K562 (cell line): Measurements from ENCODE around the gene UNC45B. TPM values are rescaled to one million over a fixed set of nuclear protein-coding genes. Genes with fewer than 3 reads are reported as not detected.

ENCODE experiments used
- ATAC-seq: fragments of 200-7000 bp; cut with Tn5 transposase; 3 replicates; pipeline ENCODE4 v1.9.1; 2020; ENCODE audit warnings: moderate library complexity
- BruUV-seq: library from RNA; stranded (reverse); fragments of 400-500 nt; replicated peaks from 2 replicates; lab custom pipeline; 2021; lab: Mats Ljungman, UMichigan
- CTCF ChIA-PET: fragments of 300-600 bp; formaldehyde crosslinking; extraction: SDS; loops from one replicate; lab custom pipeline; 2021; ENCODE audit warnings: low intra/inter-chr PET ratio; lab: Yijun Ruan, JAX
- POLR2A ChIA-PET: fragments of 300-600, 350-650 bp; sonication (Branson Sonifier 250); formaldehyde crosslinking; extraction: SDS; loops from one replicate; lab custom pipeline; 2021; ENCODE audit warnings: antibody characterized with exemption, inconsistent platforms; lab: Yijun Ruan, JAX
- DNase-seq, 4 experiments: peaks; one replicate each; pipeline versions ENCODE4 v3.0.0 to v3.0.0-alpha.2; 2011 to 2018; ENCODE audit warnings: low spot score in 3 of 4, mixed read lengths in 3 of 4; ENCODE audit errors: extremely low read depth in 1 of 4
- FAIRE-seq: peaks from 2 replicates; lab custom pipeline; 2011; peaks lifted over from hg19 to GRCh38; lab: Jason Lieb, UNC
- H2AFZ ChIP-seq: 2 replicates; pipeline ENCODE4 v1.6.0; 2011; ENCODE audit warnings: low read depth, low read length, control low read depth, inconsistent platforms
- H3K27ac ChIP-seq: fragments of 200-600 bp; 3 replicates; pipeline ENCODE4 v1.8.0; 2011; ENCODE audit warnings: low read depth, mild to moderate bottlenecking, control low read depth, inconsistent platforms, low read length, moderate library complexity, mixed read lengths; ENCODE audit errors: extremely low read depth
- H3K27me3 ChIP-seq, 2 experiments: fragments of 300-600 bp in 1 of 2; 2 replicates in 1 of 2; 3 replicates in 1 of 2; pipeline versions ENCODE4 v1.6.0 to v1.8.0; 2011; ENCODE audit warnings: inconsistent platforms in 2 of 2, low read length in 2 of 2, mild to moderate bottlenecking in 1 of 2, mixed read lengths in 1 of 2, moderate library complexity in 1 of 2; ENCODE audit not compliant: control insufficient read depth in 2 of 2, insufficient read depth in 2 of 2
- H3K36me3 ChIP-seq: fragments of 300-600 bp; 3 replicates; pipeline ENCODE4 v1.8.0; 2011; ENCODE audit warnings: mild to moderate bottlenecking, low read length, inconsistent platforms; ENCODE audit not compliant: control insufficient read depth, insufficient read depth
- H3K4me1 ChIP-seq, 2 experiments: fragments of 200-600 bp in 1 of 2; replicated peaks in 1 of 2; 2 replicates in 1 of 2; 3 replicates in 1 of 2; pipeline versions ENCODE4 v1.5.1 to v1.8.0; 2011; ENCODE audit warnings: inconsistent platforms in 2 of 2, low read length in 2 of 2, mild to moderate bottlenecking in 1 of 2, mixed read lengths in 1 of 2, moderate library complexity in 1 of 2; ENCODE audit not compliant: control insufficient read depth in 2 of 2, insufficient read depth in 2 of 2
- H3K4me2 ChIP-seq: 2 replicates; pipeline ENCODE4 v1.6.1; 2011; ENCODE audit warnings: low read length, control low read depth, inconsistent platforms, mixed read lengths; ENCODE audit not compliant: insufficient read depth
- H3K4me3 ChIP-seq: fragments of 200-600 bp; sonication (generic), shearing (Covaris generic); 2 replicates; pipeline ENCODE4 v1.5.1; 2016; ENCODE audit warnings: control low read depth, inconsistent platforms
- H3K79me2 ChIP-seq: fragments of 200-600 bp; 3 replicates; pipeline ENCODE4 v1.8.0; 2011; ENCODE audit warnings: low read length, inconsistent platforms; ENCODE audit not compliant: control insufficient read depth, insufficient read depth
- H3K9ac ChIP-seq, 2 experiments: 2 replicates each; pipeline versions ENCODE4 v1.6.0 to v1.6.1; 2011; ENCODE audit warnings: low read depth in 2 of 2, low read length in 2 of 2, control low read depth in 1 of 2, inconsistent platforms in 1 of 2, mild to moderate bottlenecking in 1 of 2, mixed read lengths in 1 of 2; ENCODE audit not compliant: insufficient read depth in 1 of 2
- H3K9me1 ChIP-seq: one replicate; pipeline ENCODE4 v1.6.0; 2011; ENCODE audit warnings: inconsistent platforms, mild to moderate bottlenecking, low read length, moderate library complexity; ENCODE audit not compliant: control insufficient read depth, insufficient read depth
- H3K9me3 ChIP-seq: replicated peaks from 2 replicates; pipeline ENCODE4 v1.5.1; 2011; ENCODE audit warnings: low read depth, low read length, inconsistent platforms; ENCODE audit not compliant: control insufficient read depth, insufficient read depth
- H4K20me1 ChIP-seq: replicated peaks from 2 replicates; pipeline ENCODE4 v1.6.1; 2011; ENCODE audit warnings: low read length, inconsistent platforms, mixed read lengths; ENCODE audit not compliant: control insufficient read depth, insufficient read depth
- BRCA1 ChIP-seq, 2 experiments: fragments of 450-650 bp in 1 of 2; sonication (generic) in 1 of 2; formaldehyde crosslinking in 1 of 2; IDR thresholded peaks; 2 replicates each; pipeline versions ENCODE4 v1.5.0 to v1.6.1; 2017 to 2020; ENCODE audit warnings: mild to moderate bottlenecking in 1 of 2, missing genetic modification reagents in 1 of 2
- CLOCK ChIP-seq: fragments of 250-450 bp; sonication (Bioruptor Pico); IDR thresholded peaks from 2 replicates; pipeline ENCODE4 v1.4.0; 2020; ENCODE audit warnings: mild to moderate bottlenecking, moderate library complexity, borderline replicate concordance
- COPS2 ChIP-seq: fragments of 450-650 bp; conservative IDR thresholded peaks from 2 replicates; pipeline ENCODE4 v1.6.1; 2016; ENCODE audit warnings: mild to moderate bottlenecking, moderate library complexity
- ETS1 ChIP-seq: conservative IDR thresholded peaks from 2 replicates; pipeline ENCODE4 v1.6.1; 2011; ENCODE audit warnings: low read depth, mild to moderate bottlenecking, low read length; ENCODE audit not compliant: control insufficient read depth
- HMBOX1 ChIP-seq: sonication (generic); IDR thresholded peaks from 2 replicates; pipeline ENCODE4 v1.6.1; 2016
- KAT7 ChIP-seq: sonication (generic); formaldehyde crosslinking; IDR thresholded peaks from 2 replicates; pipeline ENCODE4 v1.8.0; 2022; ENCODE audit warnings: missing genetic modification reagents, mild to moderate bottlenecking, borderline replicate concordance
- NFATC3 ChIP-seq: fragments of 450-650 bp; IDR thresholded peaks from 2 replicates; pipeline ENCODE4 v1.6.1; 2017; ENCODE audit warnings: mild to moderate bottlenecking
- RFX5 ChIP-seq: IDR thresholded peaks from 2 replicates; pipeline ENCODE4 v1.6.1; 2011; ENCODE audit warnings: low read depth, mild to moderate bottlenecking, improper control_type of control experiment, low read length
- SAP30 ChIP-seq: fragments of 200-600 bp; sonication (generic); IDR thresholded peaks from 2 replicates; pipeline ENCODE4 v1.6.1; 2012; ENCODE audit warnings: borderline replicate concordance, low read depth, mild to moderate bottlenecking, moderate library complexity, low read length, control low read depth, inconsistent platforms; ENCODE audit not compliant: insufficient read depth, poor library complexity, severe bottlenecking
- TARDBP ChIP-seq: fragments of 450-650 bp; IDR thresholded peaks from 2 replicates; pipeline ENCODE4 v1.6.1; 2016
- TBP ChIP-seq: optimal IDR thresholded peaks from 2 replicates; pipeline ENCODE3; 2011; ENCODE audit warnings: low read depth, low read length, improper control_type of control experiment
- ZNF253 ChIP-seq: fragments of 250-450 bp; sonication (Bioruptor Pico); conservative IDR thresholded peaks from 2 replicates; pipeline ENCODE4 v1.6.1; 2021; ENCODE audit warnings: mild to moderate bottlenecking
- ZNF3 ChIP-seq: fragments of 250-450 bp; sonication (Bioruptor Pico); IDR thresholded peaks from 2 replicates; pipeline ENCODE4 v1.5.0; 2021; ENCODE audit warnings: mild to moderate bottlenecking, moderate library complexity
- WGBS: fragments of 100-300 bp; shearing (Covaris generic); methylation state at CpG from one replicate; pipeline ENCODE4 v1.1.6; 2016; ENCODE audit warnings: low coverage, mixed read lengths; ENCODE audit not compliant: insufficient coverage; ENCODE audit errors: missing lambda C conversion rate; 5-methylcytosine and 5-hydroxymethylcytosine counted together
- in situ Hi-C: fragments of 300-500 bp; cut with MboI; formaldehyde crosslinking; loops from 4 replicates; pipeline ENCODE4 v1.15.0; 2018; ENCODE audit warnings: inconsistent platforms, mixed read lengths
- intact Hi-C: fragments of 100-400 bp; cut with micrococcal nuclease; formaldehyde crosslinking; loops from 2 replicates; pipeline ENCODE4 v1.14.2; 2022
- polyA plus RNA-seq, 8 experiments: library from polyadenylated mRNA; depleted of rRNA in 4 of 8; stranded (reverse) in 5 of 8; unstranded in 3 of 8; fragments of >200 nt; fragmentation: Nextera tagmentation in 2 of 8; fragmentation: Illumina TruSeq in 1 of 8; extraction: Ambion mirVana in 2 of 8; extraction: Trizol in 1 of 8; gene quantifications; 2 replicates each; pipeline versions ENCODE4 v1.2.1 to v1.2.3, GENCODE V29; 2011 to 2014; ENCODE audit warnings: inconsistent platforms in 1 of 8, missing spikeins in 1 of 8
- total RNA-seq, 7 experiments: library from RNA; depleted of rRNA in 6 of 7; stranded (reverse); fragments of >200 nt in 6 of 7; fragmentation: Illumina TruSeq in 2 of 7; extraction: Trizol in 2 of 7; gene quantifications; 2 replicates each; pipeline versions ENCODE4 v1.2.1 to v1.2.3, GENCODE V29; 2011 to 2021; ENCODE audit warnings: low replicate concordance in 1 of 7
- TF ChIP-seq, protein P1 (sequence below): fragments of 250-450 bp; sonication (Bioruptor Pico); IDR thresholded peaks from 2 replicates; pipeline ENCODE4 v1.4.0; 2020; ENCODE audit warnings: mild to moderate bottlenecking, moderate library complexity
- TF ChIP-seq, protein P2 (sequence below): fragments of 450-650 bp; formaldehyde crosslinking; IDR thresholded peaks from 2 replicates; pipeline ENCODE4 v1.4.0; 2020; ENCODE audit warnings: mild to moderate bottlenecking, moderate library complexity

Gene UNC45B
- total and polyA plus RNA-seq, 9 of the 15 experiments (the other 6 are each of a cell fraction or from before 2014, with no cell fraction given): not detected

GRCh38 chr17:35176897-35177296, 29.3 kb downstream of the UNC45B start:
- Histone ChIP-seq H3K27me3 (peaks cover 3 to 29% of the 10 kb centered on the region in 2 experiments; a peak in 4 of 5 replicates), H3K9me3 (no peaks in the 10 kb centered on the region), H3K4me3 (no peak overlapping the region), H3K9me1 (no peaks in the 10 kb centered on the region), H2AFZ (no peak overlapping the region), H4K20me1 (no peaks in the 10 kb centered on the region), H3K4me2 (no peak overlapping the region), H3K4me1 (no peaks in the 10 kb centered on the region), H3K27ac (no peak overlapping the region), H3K9ac (no peak overlapping the region), H3K36me3 (no peaks in the 10 kb centered on the region), H3K79me2 (no peaks in the 10 kb centered on the region)
- DNase-seq (no peak), ATAC-seq (no peak), FAIRE-seq (no peak)
- ChIA-PET CTCF (no interaction called here), POLR2A (interaction anchor here (0.8 kb wide), 1 partner anchor 9 kb away, joined by 3 read pairs; no protein-coding TSS in a partner anchor)
- no TSS peak for BruUV-seq
- intact Hi-C loops: no loop called here
- in situ Hi-C loops: no loop called here
- WGBS: 2% methylated on average over 8 of the region's 8 CpGs
- TF ChIP-seq NFATC3 (no peak), TBP (no peak), HMBOX1 (no peak), COPS2 (no peak), SAP30 (no peak), ETS1 (no peak), ZNF3 (no peak), RFX5 (no peak), ZNF253 (CRISPR knock-in tag) (no peak), TARDBP (no peak), KAT7 (no peak), BRCA1 (IDR thresholded peaks at IDR 0.05) (no peak), BRCA1 (CRISPR knock-in tag; IDR thresholded peaks at IDR 0.05) (no peak), CLOCK (CRISPR knock-in tag) (no peak)
- TF ChIP-seq, protein P1, sequence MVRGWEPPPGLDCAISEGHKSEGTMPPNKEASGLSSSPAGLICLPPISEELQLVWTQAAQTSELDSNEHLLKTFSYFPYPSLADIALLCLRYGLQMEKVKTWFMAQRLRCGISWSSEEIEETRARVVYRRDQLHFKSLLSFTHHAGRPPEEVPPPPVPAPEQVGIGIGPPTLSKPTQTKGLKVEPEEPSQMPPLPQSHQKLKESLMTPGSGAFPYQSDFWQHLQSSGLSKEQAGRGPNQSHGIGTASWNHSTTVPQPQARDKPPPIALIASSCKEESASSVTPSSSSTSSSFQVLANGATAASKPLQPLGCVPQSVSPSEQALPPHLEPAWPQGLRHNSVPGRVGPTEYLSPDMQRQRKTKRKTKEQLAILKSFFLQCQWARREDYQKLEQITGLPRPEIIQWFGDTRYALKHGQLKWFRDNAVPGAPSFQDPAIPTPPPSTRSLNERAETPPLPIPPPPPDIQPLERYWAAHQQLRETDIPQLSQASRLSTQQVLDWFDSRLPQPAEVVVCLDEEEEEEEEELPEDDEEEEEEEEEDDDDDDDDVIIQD (CRISPR knock-in tag): no peak
- TF ChIP-seq, protein P2, sequence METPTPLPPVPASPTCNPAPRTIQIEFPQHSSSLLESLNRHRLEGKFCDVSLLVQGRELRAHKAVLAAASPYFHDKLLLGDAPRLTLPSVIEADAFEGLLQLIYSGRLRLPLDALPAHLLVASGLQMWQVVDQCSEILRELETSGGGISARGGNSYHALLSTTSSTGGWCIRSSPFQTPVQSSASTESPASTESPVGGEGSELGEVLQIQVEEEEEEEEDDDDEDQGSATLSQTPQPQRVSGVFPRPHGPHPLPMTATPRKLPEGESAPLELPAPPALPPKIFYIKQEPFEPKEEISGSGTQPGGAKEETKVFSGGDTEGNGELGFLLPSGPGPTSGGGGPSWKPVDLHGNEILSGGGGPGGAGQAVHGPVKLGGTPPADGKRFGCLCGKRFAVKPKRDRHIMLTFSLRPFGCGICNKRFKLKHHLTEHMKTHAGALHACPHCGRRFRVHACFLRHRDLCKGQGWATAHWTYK (CRISPR knock-in tag): no peak
